Measurements from ENCODE around the gene COL25A1. TPM values are rescaled to one million over a fixed set of nuclear protein-coding genes. Genes with fewer than 3 reads are reported as not detected.
"Not testable (repeated sequence)": the region's sequence is repeated elsewhere in the genome, so short reads cannot be mapped to it uniquely, and the experiment has no call there.

COL25A1 gene
- total RNA-seq, 1 experiment from 2014 or later, result 2.1 TPM

- H3K4me3 ChIP-seq (ENCODE audit: insufficient read depth, low read depth, low read length), result no peak overlapping the region
- no peaks in the 10 kb centered on the region for H3K36me3 ChIP-seq (replicated peaks; ENCODE audit: control insufficient read depth, insufficient read depth, low read length)
- no peak for DNase-seq
- no peaks in the 10 kb centered on the region for H3K27me3 ChIP-seq (ENCODE audit: control insufficient read depth, insufficient read depth, low read length)
Observed at GRCh38 chr4:109011241-109012026, 291.0 kb downstream of the COL25A1 start.

DNA sequence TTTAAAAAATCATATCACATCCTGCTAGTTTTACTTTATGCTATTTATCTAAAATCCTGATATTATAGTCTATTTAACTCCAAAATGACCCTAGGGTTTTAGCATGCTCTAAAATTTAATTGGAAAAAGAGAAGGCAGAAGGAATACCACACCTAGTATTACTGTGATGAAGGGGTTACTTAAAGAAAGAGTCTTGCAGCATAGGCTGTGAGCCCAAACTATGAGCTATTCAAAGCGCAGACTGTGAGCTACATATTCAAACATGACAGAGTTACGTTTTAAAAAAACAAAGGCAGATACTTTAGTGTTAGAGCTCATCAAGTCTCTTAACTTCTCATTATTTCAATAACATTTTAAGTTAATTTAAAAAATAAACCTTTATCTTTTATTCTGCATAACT, 291.9 kb downstream of the COL25A1 start:
- no peak for DNase-seq
- Histone ChIP-seq H3K27me3 (ENCODE audit: control insufficient read depth, insufficient read depth, low read length) (no peaks in the 10 kb centered on the region), H3K36me3 (replicated peaks; ENCODE audit: control insufficient read depth, insufficient read depth, low read length) (no peaks in the 10 kb centered on the region), H3K4me3 (ENCODE audit: insufficient read depth, low read depth, low read length) (no peak overlapping the region)

GRCh38 chr4:109009909-109010308, 292.5 kb downstream of the COL25A1 start:
- H3K36me3 ChIP-seq (replicated peaks; ENCODE audit: control insufficient read depth, insufficient read depth, low read length), result no peaks in the 10 kb centered on the region
- H3K4me3 ChIP-seq (ENCODE audit: insufficient read depth, low read depth, low read length), result no peak overlapping the region
- no peaks in the 10 kb centered on the region for H3K27me3 ChIP-seq (ENCODE audit: control insufficient read depth, insufficient read depth, low read length)
- no peak for DNase-seq

DNA sequence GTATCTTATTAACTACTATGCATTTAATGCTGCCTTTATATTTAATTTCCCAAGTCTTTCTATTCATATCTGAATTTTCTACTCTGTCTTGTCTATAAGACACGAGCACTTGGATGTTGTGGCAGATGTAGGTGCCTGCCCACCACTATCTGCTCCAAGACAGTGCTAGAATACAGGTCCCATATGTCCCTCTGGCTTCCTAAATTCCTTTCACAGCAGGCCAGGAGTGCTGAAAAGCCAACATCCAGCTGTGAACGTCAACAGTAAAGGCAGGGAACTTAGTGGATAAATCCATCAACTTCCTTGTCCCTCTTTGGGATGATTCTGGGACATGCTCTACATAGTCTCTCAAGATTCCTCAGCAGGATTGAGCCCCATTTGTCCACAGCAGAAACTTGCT, 294.5 kb downstream of the COL25A1 start:
- Histone ChIP-seq H3K36me3 (replicated peaks; ENCODE audit: control insufficient read depth, insufficient read depth, low read length) (no peaks in the 10 kb centered on the region), H3K4me3 (ENCODE audit: insufficient read depth, low read depth, low read length) (no peak overlapping the region), H3K27me3 (ENCODE audit: control insufficient read depth, insufficient read depth, low read length) (no peaks in the 10 kb centered on the region)
- DNase-seq, result peak; percentile 28

GRCh38 chr4:109005523-109005922, 296.9 kb downstream of the COL25A1 start:
- no peaks in the 10 kb centered on the region for H3K36me3 ChIP-seq (replicated peaks; ENCODE audit: control insufficient read depth, insufficient read depth, low read length)
- no peak overlapping the region for H3K4me3 ChIP-seq (ENCODE audit: insufficient read depth, low read depth, low read length)
- H3K27me3 ChIP-seq (ENCODE audit: control insufficient read depth, insufficient read depth, low read length), result no peaks in the 10 kb centered on the region
- no peak for DNase-seq

DNA sequence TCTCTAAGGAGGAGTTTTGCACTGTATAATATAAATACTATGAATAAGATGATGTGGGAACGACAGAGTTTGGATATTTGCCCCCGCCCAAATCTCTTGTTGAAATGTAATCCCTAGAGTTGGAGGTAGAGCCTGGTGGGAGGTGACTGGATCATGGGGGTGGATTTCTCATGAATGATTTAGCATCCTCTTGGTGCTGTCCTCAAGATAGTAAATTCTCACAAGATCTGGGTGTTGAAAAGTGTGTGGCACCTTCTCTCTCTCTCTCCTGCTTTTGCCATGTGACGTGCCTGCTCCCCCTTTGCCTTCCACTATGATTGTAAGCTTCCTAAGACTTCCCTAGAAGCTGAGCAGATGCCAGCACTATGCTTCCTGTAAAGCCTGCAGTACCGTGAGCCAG, 298.0 kb downstream of the COL25A1 start:
- no peaks in the 10 kb centered on the region for H3K27me3 ChIP-seq (ENCODE audit: control insufficient read depth, insufficient read depth, low read length)
- no peaks in the 10 kb centered on the region for H3K36me3 ChIP-seq (replicated peaks; ENCODE audit: control insufficient read depth, insufficient read depth, low read length)
- no peak for DNase-seq
- no peak overlapping the region for H3K4me3 ChIP-seq (ENCODE audit: insufficient read depth, low read depth, low read length)

- DNase-seq, result no peak
- H3K36me3 ChIP-seq (replicated peaks; ENCODE audit: control insufficient read depth, insufficient read depth, low read length), result no peaks in the 10 kb centered on the region
- H3K27me3 ChIP-seq (ENCODE audit: control insufficient read depth, insufficient read depth, low read length), result no peaks in the 10 kb centered on the region
- H3K4me3 ChIP-seq (ENCODE audit: insufficient read depth, low read depth, low read length), result no peak overlapping the region
Observed at GRCh38 chr4:109003964-109004363, 298.5 kb downstream of the COL25A1 start.

DNA sequence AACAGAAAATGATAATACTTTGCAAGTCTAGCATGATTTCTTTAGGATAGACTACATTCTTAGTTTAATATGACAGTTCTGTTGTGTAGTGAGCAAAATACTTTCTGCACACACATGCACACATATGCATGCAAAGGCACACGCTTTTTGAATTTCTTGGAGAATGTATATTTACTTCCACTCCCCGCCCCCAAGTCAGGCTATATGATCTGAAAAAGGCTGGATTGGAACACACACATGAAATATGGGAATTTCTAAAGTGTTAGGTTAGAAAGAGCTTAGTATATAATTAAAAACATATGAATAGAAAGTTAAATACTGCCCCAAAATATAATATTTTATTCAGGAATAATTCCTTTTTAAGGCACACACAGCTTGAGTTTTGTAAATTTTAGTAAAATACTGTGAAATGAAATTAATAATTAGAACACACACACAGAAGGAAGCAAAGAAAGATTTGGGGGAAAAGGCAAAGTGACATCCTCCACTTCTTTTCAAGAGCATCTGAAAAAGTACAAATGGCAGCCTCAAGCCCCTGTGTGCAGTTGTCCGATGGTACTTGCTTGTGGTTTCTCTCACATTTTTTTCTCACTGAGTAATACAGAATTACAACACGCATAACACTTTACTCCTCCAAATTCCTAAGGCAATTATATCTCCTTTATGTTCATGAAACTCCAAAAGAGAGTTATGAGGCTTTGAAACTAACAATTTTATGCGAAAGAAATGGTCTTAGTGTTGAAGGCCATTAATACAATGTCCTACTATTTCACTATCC, 310.7 kb downstream of the COL25A1 start:
- H3K4me3 ChIP-seq (ENCODE audit: insufficient read depth, low read depth, low read length), result no peak overlapping the region
- H3K36me3 ChIP-seq (replicated peaks; ENCODE audit: control insufficient read depth, insufficient read depth, low read length), result no peaks in the 10 kb centered on the region
- DNase-seq, result no peak
- no peaks in the 10 kb centered on the region for H3K27me3 ChIP-seq (ENCODE audit: control insufficient read depth, insufficient read depth, low read length)

- DNase-seq, result no peak
- H3K27me3 ChIP-seq (ENCODE audit: control insufficient read depth, insufficient read depth, low read length), result no peaks in the 10 kb centered on the region
- no peaks in the 10 kb centered on the region for H3K36me3 ChIP-seq (replicated peaks; ENCODE audit: control insufficient read depth, insufficient read depth, low read length)
- no peak overlapping the region for H3K4me3 ChIP-seq (ENCODE audit: insufficient read depth, low read depth, low read length)
Observed at GRCh38 chr4:108988464-108989195, 313.8 kb downstream of the COL25A1 start.

- not testable (repeated sequence) for H3K36me3 ChIP-seq (replicated peaks; ENCODE audit: control insufficient read depth, insufficient read depth, low read length); DNase-seq; H3K27me3 ChIP-seq (ENCODE audit: control insufficient read depth, insufficient read depth, low read length); H3K4me3 ChIP-seq (ENCODE audit: insufficient read depth, low read depth, low read length)
Observed at GRCh38 chr4:108984495-108984894, 318.0 kb downstream of the COL25A1 start.

DNA sequence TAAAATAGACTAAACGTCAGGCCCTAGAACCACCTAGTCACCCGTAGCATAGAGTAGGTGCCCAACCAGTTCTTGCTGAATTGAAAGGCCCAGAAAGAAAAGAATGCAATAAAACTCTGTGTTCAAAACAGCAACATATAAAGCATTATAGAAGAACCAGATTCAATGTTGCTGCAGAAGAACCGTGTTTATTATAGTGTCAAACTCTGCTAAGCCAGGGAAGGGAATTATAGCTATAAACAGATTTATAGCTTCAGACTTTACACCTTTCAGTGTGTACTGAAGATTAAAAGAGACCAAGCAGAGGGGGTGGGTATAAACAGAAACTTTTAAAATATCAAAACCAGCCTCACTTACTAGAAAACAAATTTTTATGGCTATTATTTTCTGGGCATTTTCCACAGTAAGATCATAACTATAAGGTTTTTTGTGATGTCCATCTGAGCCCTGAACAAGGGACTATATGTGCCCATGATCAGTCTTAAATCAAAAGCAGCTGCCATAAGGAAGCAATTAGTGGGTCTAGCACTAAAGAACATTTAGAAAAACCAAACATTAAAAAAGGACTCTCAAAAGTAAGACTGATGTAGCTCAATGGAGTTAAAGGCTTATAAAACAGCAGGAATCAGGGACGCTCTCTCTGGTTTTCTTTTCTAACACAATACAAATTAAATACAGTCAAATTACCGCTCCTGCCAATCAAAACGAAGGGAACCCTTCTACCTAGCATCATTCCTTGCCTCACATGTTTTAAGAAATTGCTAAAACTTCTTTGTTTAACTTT, 319.9 kb downstream of the COL25A1 start:
- Histone ChIP-seq H3K4me3 (ENCODE audit: insufficient read depth, low read depth, low read length) (no peak overlapping the region), H3K27me3 (ENCODE audit: control insufficient read depth, insufficient read depth, low read length) (no peaks in the 10 kb centered on the region)

GRCh38 chr4:108980455-108981239, 321.8 kb downstream of the COL25A1 start:
- H3K27me3 ChIP-seq (ENCODE audit: control insufficient read depth, insufficient read depth, low read length), result no peaks in the 10 kb centered on the region
- no peaks in the 10 kb centered on the region for H3K36me3 ChIP-seq (replicated peaks; ENCODE audit: control insufficient read depth, insufficient read depth, low read length)
- DNase-seq, result no peak
- H3K4me3 ChIP-seq (ENCODE audit: insufficient read depth, low read depth, low read length), result no peak overlapping the region

More for the DNA sequence above, 319.9 kb downstream of the COL25A1 start:
- H3K36me3 ChIP-seq (replicated peaks; ENCODE audit: control insufficient read depth, insufficient read depth, low read length), result no peaks in the 10 kb centered on the region
- DNase-seq, result no peak

DNA sequence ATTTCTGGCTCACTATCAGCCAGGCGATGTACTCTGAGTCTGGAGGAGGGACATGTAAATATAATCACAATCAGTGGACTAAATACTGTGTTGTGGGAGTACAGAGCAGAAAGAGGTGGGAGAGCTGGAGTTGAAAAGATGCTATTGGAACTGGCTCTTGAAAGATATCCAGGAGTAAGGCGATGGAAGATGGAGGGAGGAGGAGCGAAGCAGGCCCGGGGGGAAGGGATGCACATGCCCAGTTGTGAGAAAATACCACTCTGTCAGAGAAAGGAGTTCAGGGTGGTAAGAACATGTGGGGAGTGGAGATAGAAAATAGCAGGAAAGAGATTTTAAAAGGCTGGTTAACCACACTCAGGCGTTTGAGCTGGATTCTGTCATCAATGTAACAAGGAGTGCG, 322.7 kb downstream of the COL25A1 start:
- Histone ChIP-seq H3K27me3 (ENCODE audit: control insufficient read depth, insufficient read depth, low read length) (no peaks in the 10 kb centered on the region), H3K4me3 (ENCODE audit: insufficient read depth, low read depth, low read length) (no peak overlapping the region), H3K36me3 (replicated peaks; ENCODE audit: control insufficient read depth, insufficient read depth, low read length) (no peaks in the 10 kb centered on the region)
- peak; percentile 13 for DNase-seq
